Stimulated activated naive CD8-positive, alpha-beta T cell treated with anti-CD3 and anti-CD28 coated beads, Interleukin-15, Interleukin-2, amounts not matched to agents 100 U/mL and 50 U/mL, for 24 hours (primary cell): ENCODE measurements around the gene ST6GALNAC6.
"Not testable (repeated sequence)": the region's sequence is repeated elsewhere in the genome, so short reads cannot be mapped to it uniquely, and the experiment has no call there.

Experiments
- ATAC-seq: fragments of 150-1000 bp; cut with Tn5 transposase; one replicate; pipeline ENCODE4 v1.10.0; 2021
- DNase-seq: peaks from one replicate; pipeline ENCODE4 v3.0.0; 2021

Gene ST6GALNAC6

GRCh38 chr9:127893392-127893791 is 6.0 kb downstream of the ST6GALNAC6 start:
- DNase-seq (no peak), ATAC-seq (no peak)

DNA sequence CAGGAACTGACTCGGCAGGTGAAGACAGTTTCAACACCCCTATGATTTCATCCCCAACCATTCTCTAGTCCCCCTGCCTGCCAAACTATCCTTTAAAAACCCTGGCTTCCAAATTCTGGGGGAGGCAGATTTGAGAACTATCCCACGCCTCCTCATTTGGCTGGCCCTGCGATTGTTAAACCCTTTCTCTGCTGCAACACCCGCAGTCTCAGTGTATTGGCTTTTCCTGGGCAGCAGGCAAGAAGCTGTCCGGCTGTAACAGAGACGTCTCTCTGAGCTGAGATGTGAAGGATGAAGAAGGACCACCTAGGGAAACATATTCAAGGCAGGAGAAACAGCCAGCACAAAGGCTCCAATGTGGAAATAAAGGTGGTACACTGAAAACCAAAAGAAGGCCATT is 6.6 kb downstream of the ST6GALNAC6 start:
- no peak for ATAC-seq
- no peak for DNase-seq

DNA sequence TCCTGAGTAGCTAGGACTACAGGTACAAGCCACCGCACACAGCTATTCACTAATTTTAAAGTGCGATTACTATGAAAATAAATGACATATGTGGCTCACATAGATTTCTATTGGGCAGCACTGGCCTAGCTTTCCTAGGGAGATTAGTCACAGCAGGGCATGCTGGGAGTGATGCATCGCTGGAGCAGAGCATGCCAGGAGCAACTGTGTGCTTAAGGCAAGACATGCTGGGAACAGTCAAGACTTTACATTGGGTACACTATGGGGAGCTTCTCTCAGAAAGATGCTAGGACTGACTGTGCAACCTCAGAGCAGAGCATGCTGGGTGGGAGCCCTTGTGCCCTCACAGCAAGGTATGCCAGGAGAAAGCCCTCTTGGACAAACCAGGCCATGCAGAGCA is 9.3 kb downstream of the ST6GALNAC6 start:
- ATAC-seq (no peak), DNase-seq (no peak)

DNA sequence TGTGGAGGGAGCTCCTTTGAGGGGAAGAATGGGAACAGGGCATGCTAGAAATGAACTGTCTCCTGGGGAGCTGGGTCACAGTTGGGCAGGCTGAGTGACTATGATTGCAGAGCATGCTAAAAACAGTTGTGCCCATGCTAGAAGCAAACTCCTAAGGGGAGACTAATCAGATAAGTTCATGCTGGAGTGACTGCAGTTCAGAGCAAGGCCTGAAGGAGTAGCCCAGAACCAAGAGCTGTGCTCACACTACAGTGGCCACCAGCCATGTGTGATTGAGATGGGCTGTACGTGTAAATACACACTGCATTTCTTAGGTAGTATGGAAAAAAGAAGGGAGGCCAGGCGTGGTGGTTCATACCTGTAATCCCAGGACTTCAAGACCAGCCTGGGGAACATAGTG is 11.6 kb downstream of the ST6GALNAC6 start:
- DNase-seq (no peak), ATAC-seq (no peak)

DNA sequence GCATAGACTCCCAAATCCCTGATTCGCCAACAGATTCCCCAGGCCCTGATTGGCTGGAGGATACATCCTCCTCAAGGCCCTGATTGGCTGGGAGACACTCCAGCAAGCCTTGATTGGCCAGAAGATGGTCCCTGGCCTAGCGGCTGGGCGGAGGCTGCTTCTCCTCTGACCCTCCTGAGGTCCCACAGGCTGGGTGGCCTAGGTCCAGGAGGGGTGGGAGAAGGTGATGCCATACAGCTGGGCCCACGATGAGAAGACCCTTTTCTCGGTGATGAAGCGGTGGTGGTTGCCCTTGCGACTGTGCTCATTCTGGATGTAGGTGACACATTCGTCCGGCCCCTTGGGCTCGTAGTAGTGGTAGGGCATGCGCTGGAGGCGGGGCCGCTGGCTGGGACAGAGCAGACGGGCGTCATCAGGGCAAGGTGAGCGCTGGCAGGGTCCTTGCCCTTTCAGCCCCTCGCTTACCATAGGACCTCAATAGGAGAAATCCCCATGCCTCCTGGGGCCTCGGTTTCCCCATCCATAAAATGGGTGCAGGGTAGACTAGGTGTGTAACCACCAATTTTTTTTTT is 12.9 kb downstream of the ST6GALNAC6 start:
- ATAC-seq (no peak), DNase-seq (no peak)

- no peak for ATAC-seq
These were observed 13.7 kb downstream of the ST6GALNAC6 start for GRCh38 chr9:127885508-127886281.

GRCh38 chr9:127884976-127885490 is 14.4 kb downstream of the ST6GALNAC6 start:
- ATAC-seq = no peak
- no peak for DNase-seq

More at GRCh38 chr9:127885508-127886281, 13.7 kb downstream of the ST6GALNAC6 start:
- no peak for DNase-seq

- ATAC-seq = peak; percentile 20
- no peak for DNase-seq
These were observed 14.9 kb downstream of the ST6GALNAC6 start for GRCh38 chr9:127884427-127884911.

- ATAC-seq (no peak), DNase-seq (no peak)
These were observed 15.4 kb downstream of the ST6GALNAC6 start for GRCh38 chr9:127883959-127884358.

- ATAC-seq, DNase-seq: not testable (repeated sequence)
These were observed 17.7 kb downstream of the ST6GALNAC6 start for GRCh38 chr9:127881715-127882114.

DNA sequence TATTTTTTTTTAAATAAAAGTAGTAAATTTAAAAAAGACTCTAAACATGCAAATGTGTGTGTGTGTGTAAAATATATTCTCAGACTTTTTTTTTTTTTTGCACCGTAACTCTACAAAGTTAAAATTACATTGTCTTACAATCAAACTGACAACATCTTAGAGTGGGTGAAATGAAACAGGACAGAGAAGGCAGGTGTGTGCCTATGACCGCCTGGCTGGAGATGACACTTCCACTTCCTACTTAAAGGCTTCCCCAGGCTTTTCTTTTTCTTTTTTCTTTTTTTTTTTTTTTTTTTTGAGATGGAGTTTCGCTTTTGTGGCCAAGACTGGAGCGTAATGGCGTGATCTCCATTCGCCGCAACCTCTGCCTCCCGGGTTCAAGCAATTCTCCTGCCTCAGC is 19.3 kb downstream of the ST6GALNAC6 start:
- no peak for DNase-seq
- no peak for ATAC-seq

- ATAC-seq (no peak), DNase-seq (no peak)
These were observed 20.6 kb downstream of the ST6GALNAC6 start for GRCh38 chr9:127878652-127879390.

DNA sequence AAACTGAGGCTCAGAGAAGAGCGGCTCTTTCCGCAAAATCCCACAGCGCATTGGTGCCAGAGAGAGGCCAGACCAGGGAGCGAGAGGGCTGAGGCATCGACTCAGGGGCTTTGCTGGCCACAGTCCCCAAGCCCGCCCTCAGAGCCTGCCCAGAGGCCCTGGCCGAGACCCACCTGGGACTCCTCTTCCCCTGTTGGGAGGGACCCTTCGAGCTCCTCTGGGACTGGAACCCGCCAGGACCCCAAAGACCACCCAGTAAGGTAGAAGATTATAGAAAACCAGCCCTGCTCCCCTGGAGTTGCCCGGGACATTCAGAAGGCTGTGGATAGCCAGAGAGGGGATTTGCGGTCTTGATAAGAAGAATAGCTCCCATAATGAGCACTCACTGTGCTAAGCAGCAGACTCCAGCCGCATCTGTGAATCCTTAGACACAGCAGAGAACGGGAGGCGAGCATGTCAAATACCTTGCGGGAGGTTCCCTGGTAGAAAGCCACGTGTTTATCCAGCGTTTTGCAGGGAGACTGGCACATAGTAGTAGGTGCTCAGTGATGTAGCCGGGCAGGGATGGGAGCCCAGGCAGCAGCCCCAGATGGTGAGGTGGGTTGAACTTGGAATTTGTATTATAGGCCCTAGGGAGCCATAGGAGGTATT is 21.3 kb downstream of the ST6GALNAC6 start:
- DNase-seq (no peak), ATAC-seq (no peak)

DNA sequence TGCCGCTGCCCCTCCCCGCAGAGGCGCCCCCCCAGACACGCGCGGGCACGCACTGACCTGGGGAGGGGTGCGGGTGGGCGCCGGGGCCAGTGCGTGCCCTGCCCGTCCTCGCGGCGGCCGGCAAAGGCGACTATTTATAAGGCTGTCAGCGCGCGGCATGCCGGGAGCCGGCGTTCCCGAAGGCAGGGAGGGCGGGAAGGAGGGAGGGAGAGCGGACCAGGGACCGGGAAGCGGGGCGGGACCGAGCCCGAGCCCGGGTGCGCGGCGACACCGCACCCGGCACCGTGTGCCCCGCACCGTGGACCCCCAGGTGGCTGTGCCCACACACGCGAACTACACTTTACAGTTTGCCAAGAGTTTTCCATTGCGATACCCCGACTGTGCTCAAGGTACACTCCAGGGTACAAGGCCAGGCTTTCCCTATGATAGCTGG is 21.8 kb downstream of the ST6GALNAC6 start, which contains the start of gene AK1:
AK1 (minus strand) TSS at position 110 of the 433 bp plus-strand sequence. CDS start 3,058 bp downstream, outside the sequence.
- ATAC-seq (no peak), DNase-seq (no peak)

GRCh38 chr9:127876764-127877562 is 22.4 kb downstream of the ST6GALNAC6 start:
- no peak for DNase-seq
- no peak for ATAC-seq

DNA sequence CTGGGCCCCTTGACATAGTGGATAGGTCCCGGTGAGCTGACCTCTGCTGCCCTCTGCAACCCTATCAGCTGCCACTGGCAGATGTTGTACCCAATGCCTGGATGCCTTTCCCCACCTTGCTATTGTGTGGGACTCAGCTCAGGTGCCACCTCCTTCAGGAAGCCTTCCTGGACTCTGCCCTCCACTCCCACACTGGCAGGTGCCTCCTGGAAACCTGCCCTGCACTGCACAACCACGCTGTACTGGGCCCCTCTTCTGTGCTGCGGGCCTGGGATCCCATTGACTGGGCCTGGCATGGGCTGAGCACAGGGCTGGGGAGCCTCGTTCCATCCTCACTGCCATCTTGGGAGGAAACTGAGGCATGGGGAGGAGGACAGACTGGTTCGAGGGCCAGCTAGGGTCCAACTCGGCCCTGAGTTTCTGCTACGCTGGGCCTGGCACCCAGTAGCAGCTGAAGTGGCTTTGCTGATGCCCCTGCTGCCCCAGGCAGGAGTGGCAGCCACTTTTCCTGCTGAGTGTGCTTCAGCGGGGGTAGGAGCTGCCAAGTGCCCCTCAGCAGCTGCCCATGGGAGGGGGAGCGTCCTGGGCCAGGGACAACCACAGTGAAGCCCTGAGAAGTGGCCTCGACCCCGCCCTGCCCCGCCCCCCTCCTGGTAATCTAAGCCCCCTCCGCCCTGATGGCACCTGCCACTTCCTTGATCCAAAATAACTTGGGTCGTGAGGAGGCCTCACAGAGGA is 23.2 kb downstream of the ST6GALNAC6 start:
- no peak for ATAC-seq

GRCh38 chr9:127875306-127875966 is 24.0 kb downstream of the ST6GALNAC6 start:
- no peak for ATAC-seq
- DNase-seq = no peak

More for the DNA sequence above, 23.2 kb downstream of the ST6GALNAC6 start:
- DNase-seq = no peak

- DNase-seq (no peak), ATAC-seq (no peak)
These were observed 24.8 kb downstream of the ST6GALNAC6 start for GRCh38 chr9:127874301-127875221.

- DNase-seq (no peak), ATAC-seq (no peak)
These were observed 25.5 kb downstream of the ST6GALNAC6 start for GRCh38 chr9:127873886-127874285.
